ENCODE data around the gene MALSU1.

Gene MALSU1

GRCh38 chr7:23349484-23350157, 50.5 kb downstream of the MALSU1 start:
- peaks cover 59% of the 10 kb centered on the region for H3K36me3 ChIP-seq (ENCODE audit: insufficient read depth, low read length)
- H4K20me1 ChIP-seq (ENCODE audit: insufficient read depth, low read length): no peaks in the 10 kb centered on the region
- H3K9me2 ChIP-seq (ENCODE audit: low read depth, low read length): no peaks in the 10 kb centered on the region
- no peaks in the 10 kb centered on the region for H3K79me2 ChIP-seq (ENCODE audit: insufficient read depth, low read length)
- no peak overlapping the region for H3K4me3 ChIP-seq (ENCODE audit: low read depth, low read length, poor library complexity, severe bottlenecking)
- no peak overlapping the region for H2AFZ ChIP-seq (ENCODE audit: low read length)
- no peaks in the 10 kb centered on the region for H3F3A ChIP-seq (ENCODE audit: insufficient read depth, low read length)
- TF ChIP-seq CTCF (IDR thresholded peaks at IDR 0.05; ENCODE audit: low read length) (no peak), EZH2 (IDR thresholded peaks at IDR 0.05; ENCODE audit: borderline replicate concordance, low read length) (no peak)
- H3K27ac ChIP-seq (ENCODE audit: low read depth, low read length, poor library complexity, severe bottlenecking): no peak overlapping the region
- H3K4me2 ChIP-seq (ENCODE audit: low read length): no peak overlapping the region
- H3K27me3 ChIP-seq (ENCODE audit: insufficient read depth, low read length): no peaks in the 10 kb centered on the region
- H3K9me3 ChIP-seq (ENCODE audit: low read length): no peaks in the 10 kb centered on the region
- no peak overlapping the region for H3K9ac ChIP-seq (ENCODE audit: low read length)
- H3K4me1 ChIP-seq (ENCODE audit: insufficient read depth, low read length, severe bottlenecking): peaks cover 29% of the 10 kb centered on the region

DNA sequence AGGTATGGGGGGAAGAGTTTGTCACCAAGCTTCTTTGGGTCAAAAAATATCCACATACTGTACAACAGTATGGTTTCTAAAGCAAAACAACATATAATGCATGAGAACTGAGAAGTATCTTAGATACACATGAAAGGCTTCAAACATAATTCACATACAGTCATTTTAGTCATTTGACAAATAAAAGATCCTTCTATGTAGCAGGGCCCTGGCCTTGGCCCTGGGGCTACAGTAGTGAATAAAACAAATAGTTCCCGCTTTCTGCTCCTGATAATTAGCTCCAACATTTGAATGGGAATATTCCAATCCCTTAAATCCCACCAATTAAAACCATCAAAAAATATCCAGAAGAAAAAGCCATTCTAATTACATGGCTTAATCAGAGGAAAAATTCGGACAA, 51.3 kb downstream of the MALSU1 start:
- no peaks in the 10 kb centered on the region for H4K20me1 ChIP-seq (ENCODE audit: insufficient read depth, low read length)
- H3K27me3 ChIP-seq (ENCODE audit: insufficient read depth, low read length): no peaks in the 10 kb centered on the region
- H3K79me2 ChIP-seq (ENCODE audit: insufficient read depth, low read length): no peaks in the 10 kb centered on the region
- peaks cover 29% of the 10 kb centered on the region for H3K4me1 ChIP-seq (ENCODE audit: insufficient read depth, low read length, severe bottlenecking)
- no peaks in the 10 kb centered on the region for H3K9me2 ChIP-seq (ENCODE audit: low read depth, low read length)
- no peak overlapping the region for H2AFZ ChIP-seq (ENCODE audit: low read length)
- no peaks in the 10 kb centered on the region for H3F3A ChIP-seq (ENCODE audit: insufficient read depth, low read length)
- no peaks in the 10 kb centered on the region for H3K9me3 ChIP-seq (ENCODE audit: low read length)
- H3K27ac ChIP-seq (ENCODE audit: low read depth, low read length, poor library complexity, severe bottlenecking): no peak overlapping the region
- no peak overlapping the region for H3K4me3 ChIP-seq (ENCODE audit: low read depth, low read length, poor library complexity, severe bottlenecking)
- H3K9ac ChIP-seq (ENCODE audit: low read length): no peak overlapping the region
- no peak overlapping the region for H3K4me2 ChIP-seq (ENCODE audit: low read length)
- peaks cover 53% of the 10 kb centered on the region for H3K36me3 ChIP-seq (ENCODE audit: insufficient read depth, low read length)
- TF ChIP-seq CTCF (IDR thresholded peaks at IDR 0.05; ENCODE audit: low read length): no peak

DNA sequence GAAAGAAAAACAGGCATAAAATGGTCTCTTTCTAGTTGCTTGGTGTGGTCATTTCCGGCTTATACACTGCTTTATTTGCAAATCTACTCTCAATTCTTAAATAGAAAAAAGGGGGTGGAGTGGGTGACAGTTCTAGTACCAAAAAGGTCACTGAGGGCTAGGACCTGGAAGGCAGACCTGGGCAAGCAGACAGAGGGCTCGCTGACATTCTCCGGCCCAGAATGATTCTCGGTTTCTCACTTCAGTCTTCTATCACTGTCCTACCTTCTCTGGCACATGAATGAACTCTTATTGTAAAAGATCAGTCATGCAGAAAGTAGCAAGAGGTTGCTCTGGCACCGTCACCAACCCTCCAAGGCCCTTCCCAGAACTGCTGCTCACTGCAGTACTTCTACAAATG, 54.0 kb downstream of the MALSU1 start:
- no peaks in the 10 kb centered on the region for H3K9me3 ChIP-seq (ENCODE audit: low read length)
- H3K4me3 ChIP-seq (ENCODE audit: low read depth, low read length, poor library complexity, severe bottlenecking): peak overlapping the region; percentile 0
- H3K9ac ChIP-seq (ENCODE audit: low read length): peak overlapping the region; percentile 7; the same call in 1 of the 2 replicates
- H3K27me3 ChIP-seq (ENCODE audit: insufficient read depth, low read length): no peaks in the 10 kb centered on the region
- H3K9me2 ChIP-seq (ENCODE audit: low read depth, low read length): no peaks in the 10 kb centered on the region
- H3K4me2 ChIP-seq (ENCODE audit: low read length): peak overlapping the region; percentile 49
- no peaks in the 10 kb centered on the region for H4K20me1 ChIP-seq (ENCODE audit: insufficient read depth, low read length)
- H3F3A ChIP-seq (ENCODE audit: insufficient read depth, low read length): no peaks in the 10 kb centered on the region
- TF ChIP-seq EZH2 (IDR thresholded peaks at IDR 0.05; ENCODE audit: borderline replicate concordance, low read length): no peak
- H2AFZ ChIP-seq (ENCODE audit: low read length): no peak overlapping the region
- H3K36me3 ChIP-seq (ENCODE audit: insufficient read depth, low read length): peaks cover 32% of the 10 kb centered on the region
- peak overlapping the region; percentile 55 for H3K27ac ChIP-seq (ENCODE audit: low read depth, low read length, poor library complexity, severe bottlenecking)
- H3K4me1 ChIP-seq (ENCODE audit: insufficient read depth, low read length, severe bottlenecking): peaks cover 32% of the 10 kb centered on the region
- H3K79me2 ChIP-seq (ENCODE audit: insufficient read depth, low read length): no peaks in the 10 kb centered on the region

GRCh38 chr7:23356168-23356567, 57.0 kb downstream of the MALSU1 start:
- Histone ChIP-seq H3K36me3 (ENCODE audit: insufficient read depth, low read length) (peaks cover 26% of the 10 kb centered on the region), H3K4me2 (ENCODE audit: low read length) (no peak overlapping the region), H4K20me1 (ENCODE audit: insufficient read depth, low read length) (no peaks in the 10 kb centered on the region), H3K4me1 (ENCODE audit: insufficient read depth, low read length, severe bottlenecking) (peaks cover 57% of the 10 kb centered on the region), H3K79me2 (ENCODE audit: insufficient read depth, low read length) (no peaks in the 10 kb centered on the region; the same call in 1 of the 2 replicates), H3K27me3 (ENCODE audit: insufficient read depth, low read length) (no peaks in the 10 kb centered on the region), H3K4me3 (ENCODE audit: low read depth, low read length, poor library complexity, severe bottlenecking) (no peak overlapping the region), H3K9me3 (ENCODE audit: low read length) (peaks cover 6% of the 10 kb centered on the region), H3K27ac (ENCODE audit: low read depth, low read length, poor library complexity, severe bottlenecking) (no peak overlapping the region), H2AFZ (ENCODE audit: low read length) (no peak overlapping the region), H3F3A (ENCODE audit: insufficient read depth, low read length) (no peaks in the 10 kb centered on the region), H3K9ac (ENCODE audit: low read length) (no peak overlapping the region), H3K9me2 (ENCODE audit: low read depth, low read length) (no peaks in the 10 kb centered on the region)
- no peak for TF ChIP-seq EZH2 (IDR thresholded peaks at IDR 0.05; ENCODE audit: borderline replicate concordance, low read length)
- TF ChIP-seq CTCF (IDR thresholded peaks at IDR 0.05; ENCODE audit: low read length): no peak
